OCI-LY1 (cell line): Measurements from ENCODE around the gene PTPRT.

ENCODE experiments used
- CTCF ChIP-seq: fragments of 200-600 bp; sonication (generic), shearing (Covaris generic); IDR thresholded peaks from 2 replicates; pipeline ENCODE4 v1.5.1; 2017; ENCODE audit warnings: mild to moderate bottlenecking, antibody characterized with exemption, low read length, moderate library complexity, mixed read lengths
- EZH2 ChIP-seq: fragments of 200-600 bp; sonication (generic), shearing (Covaris generic); IDR thresholded peaks from 2 replicates; pipeline ENCODE4 v1.8.0; 2017; ENCODE audit warnings: borderline replicate concordance, mixed run types, mild to moderate bottlenecking, antibody characterized with exemption, low read length, moderate library complexity, mixed read lengths

DNA sequence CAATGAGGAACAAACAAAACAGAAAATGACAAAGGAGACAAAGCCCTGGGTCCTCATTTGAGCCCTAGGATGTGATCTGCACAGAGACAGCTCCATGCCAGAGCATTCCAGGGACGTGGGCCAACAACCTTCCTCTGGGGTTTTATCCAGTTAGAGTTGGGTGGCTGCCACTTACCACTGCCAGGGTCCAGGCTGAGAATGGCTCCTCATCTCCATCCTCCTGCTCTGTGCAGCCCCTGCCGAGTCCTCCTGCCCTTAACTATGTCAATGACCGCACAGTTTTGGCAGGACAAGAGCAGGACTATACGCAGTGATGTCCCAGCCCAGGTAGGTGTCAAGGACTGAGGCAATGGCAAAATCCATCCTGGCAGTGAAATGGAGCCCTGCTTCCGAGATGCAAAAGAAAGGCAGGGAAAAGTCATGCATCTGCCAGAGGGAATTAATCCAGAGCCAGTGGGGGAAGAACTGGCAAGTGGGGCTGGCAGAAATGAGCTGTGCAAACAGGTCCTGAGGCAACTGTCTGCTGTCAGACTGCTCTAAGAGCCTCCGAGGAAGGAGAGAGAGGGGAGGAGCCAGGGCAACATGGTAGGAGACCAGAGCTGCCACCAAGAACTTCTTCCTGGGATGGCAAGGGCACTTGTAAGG, 449.4 kb downstream of the PTPRT start:
- TF ChIP-seq CTCF (no peak), EZH2 (no peak)
